DOHH2 (cell line): ENCODE results near the gene BACE2.

Experiments used
- H3F3A ChIP-seq: fragments of 200-600 bp; sonication (generic), shearing (Covaris generic); 2 replicates; pipeline ENCODE4 v1.6.0; 2016; ENCODE audit warnings: antibody characterized with exemption, mild to moderate bottlenecking; ENCODE audit not compliant: control insufficient read depth, insufficient read depth
- H3K27ac ChIP-seq: fragments of 200-600 bp; sonication (generic); 2 replicates; pipeline ENCODE4 v1.5.1; 2014; ENCODE audit warnings: low read depth, mild to moderate bottlenecking, low read length, moderate library complexity
- H3K27me3 ChIP-seq: fragments of 200-600 bp; sonication (generic); 2 replicates; pipeline ENCODE4 v1.6.1; 2014; ENCODE audit warnings: mild to moderate bottlenecking, low read length, mixed read lengths; ENCODE audit not compliant: control insufficient read depth
- H3K36me3 ChIP-seq: fragments of 200-600 bp; sonication (generic); 2 replicates; pipeline ENCODE4 v1.6.1; 2014; ENCODE audit warnings: mild to moderate bottlenecking, low read length, moderate library complexity, mixed read lengths; ENCODE audit not compliant: control insufficient read depth
- H3K4me1 ChIP-seq: fragments of 200-600 bp; sonication (generic); 2 replicates; pipeline ENCODE4 v1.6.1; 2014; ENCODE audit warnings: mild to moderate bottlenecking, low read length, mixed read lengths; ENCODE audit not compliant: control insufficient read depth
- H3K4me2 ChIP-seq: fragments of 200-600 bp; sonication (generic); 2 replicates; pipeline ENCODE4 v1.6.0; 2014; ENCODE audit warnings: mild to moderate bottlenecking, low read length, moderate library complexity
- H3K4me3 ChIP-seq: fragments of 200-600 bp; sonication (generic); 2 replicates; pipeline ENCODE4 v1.5.1; 2014; ENCODE audit warnings: mild to moderate bottlenecking, low read length, mixed read lengths
- H3K79me2 ChIP-seq: fragments of 200-600 bp; sonication (generic); 2 replicates; pipeline ENCODE4 v1.6.1; 2014; ENCODE audit warnings: mild to moderate bottlenecking, low read length, mixed read lengths; ENCODE audit not compliant: control insufficient read depth
- H3K9me2 ChIP-seq: fragments of 200-600 bp; sonication (generic); replicated peaks from 2 replicates; pipeline ENCODE4 v1.6.1; 2014; ENCODE audit warnings: mild to moderate bottlenecking, low read length, mixed read lengths; ENCODE audit not compliant: control insufficient read depth
- H3K9me3 ChIP-seq: fragments of 200-600 bp; sonication (generic); 2 replicates; pipeline ENCODE4 v1.6.1; 2014; ENCODE audit warnings: antibody characterized with exemption, low read length, mixed read lengths; ENCODE audit not compliant: control insufficient read depth, insufficient read depth
- H4K20me1 ChIP-seq: fragments of 200-600 bp; sonication (generic); 2 replicates; pipeline ENCODE4 v1.6.0; 2014; ENCODE audit warnings: low read depth, mild to moderate bottlenecking, antibody characterized with exemption, low read length, moderate library complexity; ENCODE audit not compliant: control insufficient read depth, insufficient read depth
- CTCF ChIP-seq: fragments of 200-600 bp; sonication (generic); IDR thresholded peaks from one replicate; pipeline ENCODE4 v1.5.1; 2014; ENCODE audit warnings: antibody characterized with exemption, mild to moderate bottlenecking, low read depth, low read length; ENCODE audit not compliant: poor library complexity, severe bottlenecking
- EZH2phosphoT487 ChIP-seq: fragments of 200-600 bp; sonication (generic); IDR thresholded peaks from 2 replicates; pipeline ENCODE4 v1.6.1; 2017; ENCODE audit warnings: borderline replicate concordance, mild to moderate bottlenecking, antibody characterized with exemption, low read length, moderate library complexity, mixed read lengths

Gene BACE2

GRCh38 chr21:41228958-41229357 lies 61.0 kb downstream of the BACE2 start:
- Histone ChIP-seq H3K4me3 (no peak overlapping the region), H3K27me3 (peaks cover 15% of the 10 kb centered on the region), H3K9me2 (no peaks in the 10 kb centered on the region), H3K4me2 (no peak overlapping the region), H3F3A (no peaks in the 10 kb centered on the region), H3K27ac (no peak overlapping the region), H3K4me1 (0 out of 2 replicates have a peak, but pooled peaks cover 2% of the 10 kb centered on the region), H3K79me2 (no peaks in the 10 kb centered on the region), H3K9me3 (no peaks in the 10 kb centered on the region), H4K20me1 (no peaks in the 10 kb centered on the region), H3K36me3 (no peaks in the 10 kb centered on the region)
- TF ChIP-seq CTCF = no peak
- no peak for TF ChIP-seq EZH2phosphoT487

GRCh38 chr21:41229509-41230248 lies 61.7 kb downstream of the BACE2 start:
- Histone ChIP-seq H4K20me1 (no peaks in the 10 kb centered on the region), H3F3A (no peaks in the 10 kb centered on the region), H3K4me2 (no peak overlapping the region), H3K9me2 (no peaks in the 10 kb centered on the region), H3K4me1 (0 out of 2 replicates have a peak, but pooled peaks cover 2% of the 10 kb centered on the region), H3K9me3 (no peaks in the 10 kb centered on the region), H3K4me3 (no peak overlapping the region), H3K36me3 (no peaks in the 10 kb centered on the region), H3K27ac (no peak overlapping the region), H3K79me2 (no peaks in the 10 kb centered on the region), H3K27me3 (peaks cover 15% of the 10 kb centered on the region)
- TF ChIP-seq CTCF = no peak
- no peak for TF ChIP-seq EZH2phosphoT487

GRCh38 chr21:41230497-41230896 lies 62.5 kb downstream of the BACE2 start:
- no peaks in the 10 kb centered on the region for H4K20me1 ChIP-seq
- no peaks in the 10 kb centered on the region for H3K36me3 ChIP-seq
- H3K27me3 ChIP-seq = peaks cover 15% of the 10 kb centered on the region
- no peaks in the 10 kb centered on the region for H3F3A ChIP-seq
- H3K9me3 ChIP-seq = no peaks in the 10 kb centered on the region
- no peak overlapping the region for H3K4me3 ChIP-seq
- H3K9me2 ChIP-seq = no peaks in the 10 kb centered on the region
- no peak overlapping the region for H3K4me2 ChIP-seq
- H3K27ac ChIP-seq = no peak overlapping the region
- 0 out of 2 replicates have a peak, but pooled peaks cover 2% of the 10 kb centered on the region for H3K4me1 ChIP-seq
- H3K79me2 ChIP-seq = no peaks in the 10 kb centered on the region
- TF ChIP-seq EZH2phosphoT487 (no peak), CTCF (no peak)
